Activated CD8-positive, alpha-beta memory T cell treated with anti-CD3 and anti-CD28 coated beads for 36 hours (primary cell): ENCODE data around the gene MPC2. TPM values are rescaled to one million over a fixed set of nuclear protein-coding genes. Genes with fewer than 3 reads are reported as not detected.

Source experiments
- CTCF ChIA-PET: fragments of 350-600 bp; sonication (Branson Sonifier 250); formaldehyde crosslinking; loops from one replicate; lab custom pipeline; 2021; ENCODE audit warnings: antibody characterized with exemption; lab: Charles Lee
- POLR2A ChIA-PET: fragments of 350-600 bp; sonication (Branson Sonifier 250); formaldehyde crosslinking; loops from one replicate; lab custom pipeline; 2021; ENCODE audit warnings: antibody characterized with exemption; lab: Charles Lee
- total RNA-seq, 2 experiments: library from RNA; stranded (reverse); gene quantifications; one replicate each; pipeline ENCODE4 v1.2.3, GENCODE V29; 2021

MPC2 gene
- total RNA-seq, result 10 to 100 TPM; 54.4 to 56.0 TPM

- CTCF ChIA-PET, result interaction anchor here (0.5 to 1.2 kb wide), 3 partner anchors 145 to 482 kb away, joined by 3 read pairs; partner anchors contain the start of gene SFT2D2
- POLR2A ChIA-PET, result interaction anchor here (1.4 to 1.7 kb wide), 2 partner anchors 145 to 223 kb away, joined by 5 read pairs; no protein-coding TSS in a partner anchor
Observed at GRCh38 chr1:167936930-167937708, at the start of gene MPC2. TSS of gene MPC2 (minus strand) at chr1:167937072. CDS start at chr1:167935841, 1,231 bp downstream.

DNA sequence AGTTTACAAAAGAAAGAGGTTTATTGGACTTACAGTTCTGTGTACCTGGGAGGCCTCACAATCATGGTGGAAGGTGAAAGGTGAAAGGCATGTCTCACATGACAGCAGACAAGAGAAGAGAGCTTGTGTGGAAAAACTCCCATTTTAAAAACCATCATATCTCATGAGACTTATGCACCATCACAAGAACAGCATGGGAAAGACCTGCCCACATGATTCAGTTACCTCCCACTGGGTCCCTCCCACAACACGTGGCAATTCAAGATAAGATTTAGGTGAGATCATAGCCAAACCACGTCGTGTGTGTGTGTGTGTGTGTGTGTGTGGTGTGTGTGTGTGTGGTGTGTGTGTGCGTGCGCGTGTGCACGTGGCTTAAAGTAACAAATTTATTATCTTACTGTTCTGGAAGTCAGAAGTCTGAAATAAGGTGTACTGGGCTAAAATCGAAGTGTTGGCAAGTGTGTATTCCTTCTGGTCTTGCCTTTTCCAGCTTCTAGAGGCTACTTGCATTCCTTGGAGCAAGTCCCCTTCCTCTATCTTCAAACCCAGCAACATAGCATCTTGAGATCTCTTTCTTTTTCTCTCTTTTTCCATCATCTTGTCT lies 48.1 kb upstream of the MPC2 start:
- POLR2A ChIA-PET, result no interaction called here
- CTCF ChIA-PET, result no interaction called here

GRCh38 chr1:167983797-167984420 lies 47.0 kb upstream of the MPC2 start:
- CTCF ChIA-PET, result no interaction called here
- POLR2A ChIA-PET, result no interaction called here

GRCh38 chr1:167981933-167982332 lies 45.1 kb upstream of the MPC2 start:
- CTCF ChIA-PET, result no interaction called here
- POLR2A ChIA-PET, result no interaction called here

DNA sequence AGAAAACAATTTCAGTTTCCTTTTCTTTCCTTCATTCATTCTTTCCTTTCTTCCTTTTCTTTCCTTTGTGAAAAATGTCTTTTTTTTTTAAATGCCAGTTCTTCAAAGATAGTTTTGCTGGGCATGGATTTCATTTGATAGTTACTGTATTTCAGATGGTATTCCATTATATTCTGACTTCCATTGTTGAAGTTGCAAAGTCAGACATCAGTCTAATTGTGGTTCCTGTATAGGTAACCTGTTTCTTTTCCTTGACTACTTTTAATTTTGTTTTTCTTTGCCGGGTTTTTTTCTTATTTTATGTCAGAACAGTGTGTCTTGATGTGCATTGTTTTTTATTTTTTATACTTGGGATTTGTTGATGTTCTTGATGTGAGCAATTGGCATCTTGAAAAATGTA lies 40.4 kb upstream of the MPC2 start:
- ChIA-PET POLR2A (no interaction called here), CTCF (no interaction called here)

DNA sequence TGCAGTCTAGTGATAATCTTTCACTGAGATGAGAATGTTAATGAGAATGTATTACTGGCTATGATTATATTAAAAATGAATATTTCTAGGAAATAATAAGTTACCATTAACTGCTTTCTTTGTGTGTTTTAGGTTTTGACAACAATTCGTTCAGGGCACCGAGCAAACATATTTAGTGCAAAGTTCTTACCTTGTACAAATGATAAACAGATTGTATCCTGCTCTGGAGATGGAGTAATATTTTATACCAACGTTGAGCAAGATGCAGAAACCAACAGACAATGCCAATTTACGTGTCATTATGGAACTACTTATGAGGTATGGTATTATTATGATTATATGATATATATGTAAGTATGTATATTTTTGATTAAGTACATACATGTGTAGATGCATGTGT lies 37.8 kb upstream of the MPC2 start:
- CTCF ChIA-PET, result no interaction called here
- POLR2A ChIA-PET, result no interaction called here

DNA sequence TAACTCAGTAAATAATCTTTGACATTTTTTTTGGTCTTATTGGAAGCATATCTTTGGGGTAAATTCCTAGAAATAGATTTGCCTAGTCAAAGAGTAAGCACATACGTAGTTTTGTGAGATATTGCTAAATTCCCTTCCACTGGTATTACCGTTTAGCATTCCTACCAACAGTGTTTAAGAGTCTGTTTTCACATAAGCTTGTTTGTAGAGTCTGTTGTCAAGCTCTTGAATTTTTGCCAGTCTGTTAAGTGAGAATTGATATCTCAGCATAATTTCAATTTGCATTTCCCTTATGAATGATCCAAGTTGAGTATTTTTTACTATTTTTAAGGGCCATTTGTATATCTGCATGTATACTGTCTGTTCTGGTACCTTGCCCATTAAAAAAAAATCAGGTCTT lies 37.0 kb upstream of the MPC2 start:
- ChIA-PET POLR2A (no interaction called here), CTCF (no interaction called here)

DNA sequence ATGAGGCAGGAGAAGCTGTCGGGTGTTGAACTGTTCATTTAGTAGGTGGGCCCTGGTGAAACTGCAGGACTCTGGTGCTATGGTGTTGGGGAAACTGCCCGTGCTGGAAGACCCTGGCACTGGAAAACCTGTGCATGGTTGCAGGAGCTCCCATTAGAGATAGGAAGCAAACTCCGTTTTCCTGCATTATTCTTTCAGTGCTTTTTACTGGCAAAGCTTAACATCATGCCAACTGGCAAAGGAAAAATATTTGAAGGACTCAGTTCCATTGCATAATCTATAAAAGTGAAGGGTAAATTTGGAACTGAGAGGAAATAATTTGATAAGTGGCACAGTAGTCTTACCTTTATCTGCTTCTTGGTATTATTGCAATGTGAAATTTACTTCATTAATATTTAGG lies 31.7 kb upstream of the MPC2 start:
- CTCF ChIA-PET, result no interaction called here
- POLR2A ChIA-PET, result no interaction called here

- ChIA-PET CTCF (no interaction called here), POLR2A (interaction anchor here (0.7 kb wide), 1 partner anchor 23 kb away, joined by 3 read pairs; no protein-coding TSS in a partner anchor)
Observed at GRCh38 chr1:167966050-167966449, 29.2 kb upstream of the MPC2 start.

- ChIA-PET CTCF (no interaction called here), POLR2A (no interaction called here)
Observed at GRCh38 chr1:167964646-167965045, 27.8 kb upstream of the MPC2 start.

GRCh38 chr1:167957710-167958109 lies 20.8 kb upstream of the MPC2 start:
- ChIA-PET POLR2A (no interaction called here), CTCF (no interaction called here)

DNA sequence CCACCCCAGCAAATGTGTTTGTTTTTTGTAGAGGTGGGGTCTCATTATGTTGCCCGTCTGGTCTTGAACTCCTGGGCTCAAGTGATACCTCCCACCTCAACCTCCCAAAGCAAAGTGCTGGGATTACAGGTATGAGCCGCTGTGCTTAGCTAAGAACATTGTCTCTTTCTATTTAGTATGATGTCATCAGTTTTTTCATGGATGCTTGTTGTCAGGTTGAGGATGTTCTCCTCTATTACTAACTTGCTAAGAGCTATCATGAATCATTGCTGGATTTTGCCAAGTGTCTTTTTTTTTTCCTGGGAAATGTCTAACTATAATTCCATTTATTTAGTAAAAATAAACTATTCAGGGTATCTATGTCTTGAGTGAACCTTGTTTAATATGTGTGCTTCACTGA lies 19.0 kb upstream of the MPC2 start:
- ChIA-PET POLR2A (no interaction called here), CTCF (no interaction called here)

GRCh38 chr1:167950569-167950968 lies 13.7 kb upstream of the MPC2 start:
- CTCF ChIA-PET, result no interaction called here
- POLR2A ChIA-PET, result no interaction called here

GRCh38 chr1:167949785-167950184 lies 12.9 kb upstream of the MPC2 start:
- ChIA-PET POLR2A (no interaction called here), CTCF (no interaction called here)

GRCh38 chr1:167947733-167948132 lies 10.9 kb upstream of the MPC2 start:
- POLR2A ChIA-PET, result no interaction called here
- CTCF ChIA-PET, result no interaction called here

DNA sequence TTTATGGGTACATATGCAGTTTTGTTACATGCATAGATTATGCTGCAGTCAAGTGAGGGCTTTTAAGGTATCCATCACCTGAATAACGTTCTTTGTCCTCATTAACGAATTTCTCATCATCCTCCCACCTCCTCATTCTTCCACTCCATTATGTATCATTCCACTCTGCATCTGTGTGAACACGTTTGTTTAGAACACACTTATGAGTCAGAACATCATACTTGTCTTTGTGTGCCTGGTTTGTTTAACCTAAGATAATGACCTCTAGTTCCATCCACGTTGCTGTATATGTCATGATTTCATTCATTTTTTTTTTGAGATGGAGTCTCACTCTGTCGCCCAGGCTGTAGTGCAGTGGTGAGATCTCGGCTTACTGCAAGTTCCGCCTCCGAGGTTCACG lies 6.7 kb upstream of the MPC2 start:
- ChIA-PET POLR2A (no interaction called here), CTCF (no interaction called here)

DNA sequence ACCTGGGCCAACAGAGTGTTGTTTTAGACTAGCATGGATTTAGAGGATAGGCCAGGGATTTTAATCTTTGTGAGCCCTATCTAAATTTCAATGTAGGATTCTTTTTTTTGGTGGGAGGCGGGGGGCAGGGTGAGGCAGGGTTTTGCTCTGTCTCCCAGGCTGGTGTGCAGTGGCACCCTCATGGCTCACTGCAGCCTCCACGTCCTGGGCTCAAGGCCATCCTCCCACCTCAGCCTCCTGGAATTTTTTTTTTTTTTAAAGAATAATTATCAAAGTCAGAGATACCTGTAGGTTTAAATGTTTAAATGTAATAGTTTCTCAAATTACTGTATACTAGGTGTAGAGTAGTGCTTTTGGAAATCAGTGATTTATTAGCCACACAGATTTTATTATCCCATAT lies 3.4 kb upstream of the MPC2 start:
- ChIA-PET POLR2A (no interaction called here), CTCF (no interaction called here)

- POLR2A ChIA-PET, result interaction anchor here (0.5 kb wide), 1 partner anchor 10 kb away, joined by 3 read pairs; no protein-coding TSS in a partner anchor
Observed at GRCh38 chr1:167938080-167938636, 1.3 kb upstream of the MPC2 start.

GRCh38 chr1:167937709-167938010 lies 788 bp upstream of the MPC2 start:
- ChIA-PET POLR2A (no interaction called here), CTCF (interaction anchor here (0.5 to 1.2 kb wide), 2 partner anchors 144 to 483 kb away, joined by 3 read pairs; no protein-coding TSS in a partner anchor)

More at GRCh38 chr1:167938080-167938636, 1.3 kb upstream of the MPC2 start:
- CTCF ChIA-PET, result no interaction called here
